Testis (tissue), 3 donors: Measurements from ENCODE around the gene PCNT. TPM values are rescaled to one million over a fixed set of nuclear protein-coding genes. Genes with fewer than 3 reads are reported as not detected.

Source experiments
- DNase-seq: peaks from one replicate; pipeline ENCODE4 v3.0.0-alpha.2; 2019
- H3K27ac ChIP-seq, 2 donors: fragments of 200-600 bp; sonication (generic); one replicate each; pipeline ENCODE4 v1.5.1; 2019
- H3K27me3 ChIP-seq: fragments of 200-600 bp; sonication (generic); one replicate; pipeline ENCODE4 v1.5.1; 2019
- H3K36me3 ChIP-seq: fragments of 200-600 bp; sonication (generic); one replicate; pipeline ENCODE4 v1.5.1; 2017; ENCODE audit warnings: low read depth; ENCODE audit errors: missing control alignments
- H3K4me1 ChIP-seq: fragments of 200-600 bp; sonication (generic); one replicate; pipeline ENCODE4 v1.5.1; 2019
- H3K4me3 ChIP-seq, 2 donors: fragments of 200-600 bp; sonication (generic); one replicate each; pipeline ENCODE4 v1.5.1; 2017 to 2019
- H3K9me3 ChIP-seq: fragments of 200-600 bp; sonication (generic); one replicate; pipeline ENCODE4 v1.5.1; 2017
- POLR2A ChIP-seq: fragments of 450-650 bp; IDR thresholded peaks from one replicate; pipeline ENCODE4 v1.6.1; 2017; ENCODE audit warnings: antibody characterized with exemption, mild to moderate bottlenecking, moderate library complexity
- WGBS, 2 donors: methylation state at CpG; one replicate each; pipeline ENCODE4 v1.1.5; 2018; 5-methylcytosine and 5-hydroxymethylcytosine counted together
- intact Hi-C: fragments of 100-400 bp; cut with DNase I; formaldehyde crosslinking; loops from one replicate; pipeline ENCODE4 v1.15.1; 2023; ENCODE audit warnings: low total_unique reads
- polyA plus RNA-seq: library from polyadenylated mRNA; stranded (reverse); fragments of 350-450 nt; fragmentation: Illumina TruSeq; extraction: RNeasy Lipid Tissue Mini Kit (QIAGEN cat#74804); gene quantifications from one replicate; pipeline ENCODE4 v1.2.3, GENCODE V29; 2014; ENCODE audit warnings: low read depth, low replicate concordance; ENCODE audit not compliant: insufficient read depth
- total RNA-seq, 2 donors: library from RNA; depleted of rRNA; stranded (reverse); fragments of >200 nt; gene quantifications; one replicate each; pipeline ENCODE4 v1.2.3, GENCODE V29; 2016
- TF ChIP-seq, protein P1 (sequence below), 3 experiments: fragments of 450-650 bp in 2 of 3; fragments of 200-600 bp in 1 of 3; sonication (generic) in 1 of 3; IDR thresholded peaks; one replicate each; pipeline ENCODE4 v1.5.1; 2016 to 2019; ENCODE audit warnings: antibody characterized with exemption in 3 of 3, mild to moderate bottlenecking in 2 of 3, moderate library complexity in 1 of 3

The PCNT gene
- total and polyA plus RNA-seq, 3 donors from 2014 or later: 44.7 to 169 (median 116) TPM

DNA sequence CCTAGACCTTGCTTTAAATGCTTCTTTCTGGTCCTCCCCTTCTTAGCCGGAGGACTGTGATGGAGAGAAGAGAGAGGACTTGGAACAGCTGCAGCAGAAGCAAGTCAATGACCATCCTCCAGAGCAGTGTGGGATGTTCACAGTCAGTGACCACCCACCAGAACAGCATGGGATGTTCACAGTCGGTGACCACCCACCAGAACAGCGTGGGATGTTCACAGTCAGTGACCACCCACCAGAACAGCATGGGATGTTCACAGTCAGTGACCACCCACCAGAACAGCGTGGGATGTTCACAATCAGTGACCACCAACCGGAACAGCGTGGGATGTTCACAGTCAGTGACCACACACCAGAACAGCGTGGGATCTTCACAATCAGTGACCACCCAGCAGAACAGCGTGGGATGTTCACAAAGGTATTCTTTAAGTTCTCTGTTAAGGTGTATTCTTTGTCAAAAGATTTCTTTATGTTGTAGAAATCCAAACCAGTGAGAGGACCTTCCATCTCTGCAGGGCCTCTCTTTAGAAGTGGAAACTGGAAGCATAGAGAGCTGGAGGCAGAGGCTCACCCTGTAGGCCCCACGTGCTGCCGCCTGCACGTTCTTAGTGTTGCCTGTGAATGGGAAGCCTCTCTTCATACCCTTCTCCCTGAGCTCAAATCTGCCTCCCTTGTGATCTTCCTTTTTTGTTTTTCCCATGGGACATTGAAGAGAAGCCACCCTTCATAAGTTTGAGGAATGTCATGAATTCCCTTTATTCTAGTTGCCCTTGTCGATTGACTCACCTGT is 10.6 kb downstream of the PCNT start:
- no peak for TF ChIP-seq POLR2A
- TF ChIP-seq, protein P1, sequence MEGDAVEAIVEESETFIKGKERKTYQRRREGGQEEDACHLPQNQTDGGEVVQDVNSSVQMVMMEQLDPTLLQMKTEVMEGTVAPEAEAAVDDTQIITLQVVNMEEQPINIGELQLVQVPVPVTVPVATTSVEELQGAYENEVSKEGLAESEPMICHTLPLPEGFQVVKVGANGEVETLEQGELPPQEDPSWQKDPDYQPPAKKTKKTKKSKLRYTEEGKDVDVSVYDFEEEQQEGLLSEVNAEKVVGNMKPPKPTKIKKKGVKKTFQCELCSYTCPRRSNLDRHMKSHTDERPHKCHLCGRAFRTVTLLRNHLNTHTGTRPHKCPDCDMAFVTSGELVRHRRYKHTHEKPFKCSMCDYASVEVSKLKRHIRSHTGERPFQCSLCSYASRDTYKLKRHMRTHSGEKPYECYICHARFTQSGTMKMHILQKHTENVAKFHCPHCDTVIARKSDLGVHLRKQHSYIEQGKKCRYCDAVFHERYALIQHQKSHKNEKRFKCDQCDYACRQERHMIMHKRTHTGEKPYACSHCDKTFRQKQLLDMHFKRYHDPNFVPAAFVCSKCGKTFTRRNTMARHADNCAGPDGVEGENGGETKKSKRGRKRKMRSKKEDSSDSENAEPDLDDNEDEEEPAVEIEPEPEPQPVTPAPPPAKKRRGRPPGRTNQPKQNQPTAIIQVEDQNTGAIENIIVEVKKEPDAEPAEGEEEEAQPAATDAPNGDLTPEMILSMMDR (IDR thresholded peaks at IDR 0.05): no peak
- Histone ChIP-seq H3K4me1 (no peaks in the 10 kb centered on the region), H3K4me3 (no peak overlapping the region), H3K27me3 (no peaks in the 10 kb centered on the region), H3K9me3 (no peaks in the 10 kb centered on the region), H3K36me3 (no peaks in the 10 kb centered on the region), H3K27ac (no peak overlapping the region)
- DNase-seq: no peak
- intact Hi-C loops: no loop called here
- 91 to 92% methylated on average over 12 of the region's 12 CpGs for WGBS, 2 donors

DNA sequence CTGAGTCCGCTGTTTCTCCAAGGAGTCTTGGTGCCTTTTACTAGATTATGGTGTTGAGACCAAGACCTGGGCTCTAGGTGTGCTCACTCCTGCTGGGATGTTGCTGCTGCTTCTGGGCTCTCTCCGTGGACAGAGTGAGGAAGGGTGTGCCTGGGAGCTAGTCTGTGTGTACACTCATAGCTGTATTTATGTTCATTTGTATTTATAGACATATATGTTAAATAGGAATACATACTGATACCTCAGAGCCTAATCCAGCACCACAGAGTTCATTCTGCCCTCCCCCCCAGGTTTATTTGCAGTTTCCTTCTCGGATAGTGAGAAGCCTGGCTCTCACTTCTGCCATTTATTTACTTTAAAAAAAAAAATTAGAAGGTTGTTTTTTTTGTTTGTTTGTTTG is 12.6 kb downstream of the PCNT start:
- H3K27ac ChIP-seq: no peak overlapping the region
- intact Hi-C loops: no loop called here
- no peaks in the 10 kb centered on the region for H3K9me3 ChIP-seq
- no peak overlapping the region for H3K4me3 ChIP-seq
- no peak for DNase-seq
- no peaks in the 10 kb centered on the region for H3K36me3 ChIP-seq
- no peak for TF ChIP-seq POLR2A
- no peaks in the 10 kb centered on the region for H3K4me1 ChIP-seq
- H3K27me3 ChIP-seq: no peaks in the 10 kb centered on the region
- WGBS, 2 donors: 85 to 94% methylated on average over 3 of the region's 3 CpGs

DNA sequence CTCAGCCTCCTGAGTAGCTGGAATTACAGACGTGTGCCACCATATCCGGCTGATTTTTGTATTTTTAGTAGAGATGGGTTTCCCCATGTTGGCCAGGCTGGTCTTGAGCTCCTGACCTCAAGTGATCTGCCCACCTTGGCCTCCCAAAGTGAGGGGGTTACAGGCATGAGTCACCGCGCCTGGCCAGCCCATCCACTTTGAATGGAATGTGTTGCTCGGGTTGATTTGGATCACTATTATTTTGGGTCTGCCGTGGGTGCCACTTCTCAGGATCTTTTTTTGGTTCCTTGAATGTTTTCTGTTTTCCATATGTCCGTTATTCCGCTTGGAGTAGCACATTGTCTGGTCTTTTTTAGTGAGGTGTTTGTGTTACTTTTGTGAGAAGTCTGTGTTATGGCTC is 17.0 kb downstream of the PCNT start:
- intact Hi-C loops: no loop called here
- DNase-seq: no peak
- H3K9me3 ChIP-seq: no peaks in the 10 kb centered on the region
- no peak for TF ChIP-seq POLR2A
- TF ChIP-seq, protein P1 (IDR thresholded peaks at IDR 0.05): no peak
- no peak overlapping the region for H3K27ac ChIP-seq
- WGBS, 2 donors: 95 to 98% methylated on average over 8 of the region's 8 CpGs
- no peak overlapping the region for H3K4me3 ChIP-seq
- H3K36me3 ChIP-seq: no peaks in the 10 kb centered on the region
- no peaks in the 10 kb centered on the region for H3K4me1 ChIP-seq
- no peaks in the 10 kb centered on the region for H3K27me3 ChIP-seq

DNA sequence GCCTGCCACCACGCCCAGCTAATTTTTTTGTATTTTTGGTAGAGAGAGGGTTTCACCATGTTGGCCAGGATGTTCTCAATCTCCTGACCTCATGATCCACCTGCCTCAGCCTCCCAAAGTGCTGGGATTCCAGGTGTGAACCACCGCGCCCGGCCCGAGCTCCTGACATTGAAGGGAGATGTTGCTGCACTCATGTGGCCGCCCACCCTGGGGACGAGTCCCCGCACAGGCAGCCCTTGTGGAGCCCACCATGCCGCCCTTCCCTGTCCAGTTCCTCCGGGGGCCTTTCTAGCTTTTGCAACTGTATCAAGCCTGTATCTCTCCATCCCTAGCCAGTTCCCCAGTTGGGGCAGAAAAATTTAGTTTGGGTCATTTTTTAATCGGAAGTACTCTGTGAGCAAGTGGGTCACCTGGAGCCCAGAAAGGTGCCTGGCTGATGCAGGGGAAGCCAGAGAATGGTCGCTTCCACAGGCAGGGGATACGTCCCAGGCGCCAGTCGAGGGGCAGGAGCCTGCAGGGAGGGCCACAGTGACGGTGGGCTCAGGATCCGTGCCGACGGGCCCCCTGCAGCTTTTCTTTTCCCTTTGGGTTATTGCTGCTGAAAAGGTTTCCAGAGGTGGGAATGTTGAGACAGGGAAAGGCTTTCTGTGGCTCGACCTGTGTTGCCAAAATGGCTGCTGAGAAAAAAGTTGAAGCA is 20.4 kb downstream of the PCNT start:
- intact Hi-C loops: no loop called here
- H3K27ac ChIP-seq: no peak overlapping the region
- no peak for DNase-seq
- no peaks in the 10 kb centered on the region for H3K27me3 ChIP-seq
- 96% methylated on average over 20 of the region's 20 CpGs for WGBS, 2 donors
- H3K9me3 ChIP-seq: no peaks in the 10 kb centered on the region
- no peaks in the 10 kb centered on the region for H3K4me1 ChIP-seq
- no peaks in the 10 kb centered on the region for H3K36me3 ChIP-seq
- TF ChIP-seq, protein P1 (IDR thresholded peaks at IDR 0.05): no peak
- TF ChIP-seq POLR2A: no peak
- H3K4me3 ChIP-seq: no peak overlapping the region

DNA sequence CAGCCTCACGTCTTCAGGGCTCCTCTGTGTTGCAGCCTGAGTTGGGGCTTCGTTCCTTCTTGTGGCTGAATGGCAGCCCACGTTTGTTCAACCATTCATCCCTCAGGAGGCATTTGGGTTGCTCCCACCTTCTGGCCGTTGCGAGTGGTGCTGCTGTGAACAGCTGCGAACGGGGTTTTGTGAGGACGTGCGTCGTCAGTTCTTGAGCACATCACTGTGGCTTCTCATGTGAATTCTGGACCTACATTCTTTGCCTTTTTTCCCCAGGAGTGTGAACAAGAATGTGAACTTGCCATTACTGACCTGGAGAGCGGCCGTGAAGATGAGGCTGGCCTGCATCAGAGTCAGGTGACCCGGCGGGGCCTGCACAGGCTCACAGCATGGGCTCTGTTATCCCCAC is 21.9 kb downstream of the PCNT start:
- 90 to 92% methylated on average over 13 to 14 of the region's 14 CpGs for WGBS, 2 donors
- Histone ChIP-seq H3K27ac (no peak overlapping the region), H3K9me3 (no peaks in the 10 kb centered on the region), H3K4me3 (no peak overlapping the region), H3K4me1 (no peaks in the 10 kb centered on the region), H3K36me3 (no peaks in the 10 kb centered on the region), H3K27me3 (no peaks in the 10 kb centered on the region)
- intact Hi-C loops: no loop called here
- DNase-seq: no peak
- no peak for TF ChIP-seq POLR2A
- TF ChIP-seq, protein P1 (IDR thresholded peaks at IDR 0.05): no peak
